Thyroid gland (tissue), 4 donors: ENCODE results near the gene C21orf58.

Experiments used
- POLR2A ChIP-seq, 2 donors: fragments of 450-650 bp; IDR thresholded peaks; one replicate each; pipeline ENCODE4 v1.6.1; 2017; ENCODE audit warnings: antibody characterized with exemption in 2 of 2, mild to moderate bottlenecking in 2 of 2, moderate library complexity in 1 of 2
- TF ChIP-seq, protein P1 (sequence below), 6 experiments: fragments of 200-600 bp in 3 of 6; fragments of 450-650 bp in 3 of 6; sonication (generic) in 3 of 6; IDR thresholded peaks; one replicate each; pipeline ENCODE4 v1.5.1; 2016 to 2019; ENCODE audit warnings: antibody characterized with exemption in 6 of 6, mild to moderate bottlenecking in 2 of 6, inconsistent platforms in 1 of 6, moderate library complexity in 1 of 6

DNA sequence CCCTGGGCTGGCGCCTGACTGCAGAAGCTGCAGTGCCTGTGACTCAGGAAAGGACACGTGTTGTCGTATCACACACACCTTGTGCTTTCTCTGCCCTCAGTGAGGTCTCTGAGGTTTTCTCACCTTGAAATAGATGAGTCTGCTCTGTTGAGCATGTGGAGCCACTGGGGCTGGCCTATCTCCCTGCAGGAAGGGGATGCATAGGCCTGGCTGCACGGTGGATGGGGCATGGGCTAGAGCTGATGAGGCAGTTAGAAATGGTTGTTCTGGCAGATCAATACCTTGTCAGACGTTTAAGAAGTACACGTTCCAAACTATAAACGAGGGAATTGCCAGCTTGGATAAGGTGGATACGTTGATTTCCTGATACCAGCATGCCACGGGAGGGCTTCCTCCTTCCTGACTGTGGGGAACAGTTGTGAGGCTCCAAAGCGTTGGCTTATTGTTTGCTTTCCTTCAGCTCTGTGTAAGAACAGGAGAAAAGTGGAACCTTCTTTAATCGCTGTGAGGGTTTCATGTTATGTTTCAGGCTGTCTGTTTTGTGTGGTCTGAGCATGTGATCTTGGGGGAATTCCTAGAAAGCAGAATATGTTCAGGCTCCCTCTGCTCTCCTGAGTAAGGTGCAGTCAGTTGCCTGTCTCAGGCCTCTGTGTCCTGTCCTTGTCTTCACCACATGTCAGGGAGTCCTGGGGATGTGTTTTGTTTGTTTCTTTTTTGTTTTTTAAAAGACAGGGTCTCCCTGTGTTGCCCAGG, 45.0 kb upstream of the C21orf58 start:
- no peak for TF ChIP-seq POLR2A (IDR thresholded peaks at IDR 0.05)
- TF ChIP-seq, protein P1, sequence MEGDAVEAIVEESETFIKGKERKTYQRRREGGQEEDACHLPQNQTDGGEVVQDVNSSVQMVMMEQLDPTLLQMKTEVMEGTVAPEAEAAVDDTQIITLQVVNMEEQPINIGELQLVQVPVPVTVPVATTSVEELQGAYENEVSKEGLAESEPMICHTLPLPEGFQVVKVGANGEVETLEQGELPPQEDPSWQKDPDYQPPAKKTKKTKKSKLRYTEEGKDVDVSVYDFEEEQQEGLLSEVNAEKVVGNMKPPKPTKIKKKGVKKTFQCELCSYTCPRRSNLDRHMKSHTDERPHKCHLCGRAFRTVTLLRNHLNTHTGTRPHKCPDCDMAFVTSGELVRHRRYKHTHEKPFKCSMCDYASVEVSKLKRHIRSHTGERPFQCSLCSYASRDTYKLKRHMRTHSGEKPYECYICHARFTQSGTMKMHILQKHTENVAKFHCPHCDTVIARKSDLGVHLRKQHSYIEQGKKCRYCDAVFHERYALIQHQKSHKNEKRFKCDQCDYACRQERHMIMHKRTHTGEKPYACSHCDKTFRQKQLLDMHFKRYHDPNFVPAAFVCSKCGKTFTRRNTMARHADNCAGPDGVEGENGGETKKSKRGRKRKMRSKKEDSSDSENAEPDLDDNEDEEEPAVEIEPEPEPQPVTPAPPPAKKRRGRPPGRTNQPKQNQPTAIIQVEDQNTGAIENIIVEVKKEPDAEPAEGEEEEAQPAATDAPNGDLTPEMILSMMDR (IDR thresholded peaks at IDR 0.05) = no peak
